Measurements from ENCODE around the gene P3H2.

DNA sequence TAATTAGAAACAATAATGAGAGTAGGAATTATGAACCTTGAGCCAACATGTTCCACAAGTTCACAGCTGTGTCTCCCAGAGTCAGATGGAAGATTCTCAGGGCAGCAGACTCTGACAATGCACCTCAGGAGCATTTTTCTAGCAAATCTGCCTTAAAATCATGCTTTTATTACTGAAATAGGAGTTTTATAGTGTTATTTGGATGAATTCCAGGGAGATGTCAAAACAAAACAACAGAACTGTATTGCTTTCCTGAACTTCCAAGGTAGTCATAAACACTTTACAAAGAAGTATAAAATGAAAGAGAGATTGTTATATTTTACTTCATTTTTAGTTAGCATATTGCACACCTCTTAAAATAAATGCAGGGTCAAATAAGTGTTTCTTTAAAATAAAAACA lies 77.0 kb downstream of the P3H2 start:
- no peak for TF ChIP-seq POLR2A (IDR thresholded peaks at IDR 0.05)
- TF ChIP-seq, protein P1, sequence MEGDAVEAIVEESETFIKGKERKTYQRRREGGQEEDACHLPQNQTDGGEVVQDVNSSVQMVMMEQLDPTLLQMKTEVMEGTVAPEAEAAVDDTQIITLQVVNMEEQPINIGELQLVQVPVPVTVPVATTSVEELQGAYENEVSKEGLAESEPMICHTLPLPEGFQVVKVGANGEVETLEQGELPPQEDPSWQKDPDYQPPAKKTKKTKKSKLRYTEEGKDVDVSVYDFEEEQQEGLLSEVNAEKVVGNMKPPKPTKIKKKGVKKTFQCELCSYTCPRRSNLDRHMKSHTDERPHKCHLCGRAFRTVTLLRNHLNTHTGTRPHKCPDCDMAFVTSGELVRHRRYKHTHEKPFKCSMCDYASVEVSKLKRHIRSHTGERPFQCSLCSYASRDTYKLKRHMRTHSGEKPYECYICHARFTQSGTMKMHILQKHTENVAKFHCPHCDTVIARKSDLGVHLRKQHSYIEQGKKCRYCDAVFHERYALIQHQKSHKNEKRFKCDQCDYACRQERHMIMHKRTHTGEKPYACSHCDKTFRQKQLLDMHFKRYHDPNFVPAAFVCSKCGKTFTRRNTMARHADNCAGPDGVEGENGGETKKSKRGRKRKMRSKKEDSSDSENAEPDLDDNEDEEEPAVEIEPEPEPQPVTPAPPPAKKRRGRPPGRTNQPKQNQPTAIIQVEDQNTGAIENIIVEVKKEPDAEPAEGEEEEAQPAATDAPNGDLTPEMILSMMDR (IDR thresholded peaks at IDR 0.05 in 4 of 5, conservative IDR thresholded peaks at IDR 0.05 in 1 of 5), result no peak

Measured in gastrocnemius medialis (tissue), 4 donors.